GM18909 (cell line): ENCODE data around the gene PLXNC1.

Experiments used
- ATAC-seq: cut with Tn5 transposase; IDR thresholded peaks from one replicate; pipeline ENCODE4 v1.9.1; 2021; ENCODE audit warnings: mild to moderate bottlenecking; ENCODE audit not compliant: unreplicated experiment, poor library complexity

The PLXNC1 gene

GRCh38 chr12:94200069-94200468 is 51.7 kb downstream of the PLXNC1 start:
- ATAC-seq, result no peak

GRCh38 chr12:94200695-94201094 is 52.3 kb downstream of the PLXNC1 start:
- no peak for ATAC-seq

DNA sequence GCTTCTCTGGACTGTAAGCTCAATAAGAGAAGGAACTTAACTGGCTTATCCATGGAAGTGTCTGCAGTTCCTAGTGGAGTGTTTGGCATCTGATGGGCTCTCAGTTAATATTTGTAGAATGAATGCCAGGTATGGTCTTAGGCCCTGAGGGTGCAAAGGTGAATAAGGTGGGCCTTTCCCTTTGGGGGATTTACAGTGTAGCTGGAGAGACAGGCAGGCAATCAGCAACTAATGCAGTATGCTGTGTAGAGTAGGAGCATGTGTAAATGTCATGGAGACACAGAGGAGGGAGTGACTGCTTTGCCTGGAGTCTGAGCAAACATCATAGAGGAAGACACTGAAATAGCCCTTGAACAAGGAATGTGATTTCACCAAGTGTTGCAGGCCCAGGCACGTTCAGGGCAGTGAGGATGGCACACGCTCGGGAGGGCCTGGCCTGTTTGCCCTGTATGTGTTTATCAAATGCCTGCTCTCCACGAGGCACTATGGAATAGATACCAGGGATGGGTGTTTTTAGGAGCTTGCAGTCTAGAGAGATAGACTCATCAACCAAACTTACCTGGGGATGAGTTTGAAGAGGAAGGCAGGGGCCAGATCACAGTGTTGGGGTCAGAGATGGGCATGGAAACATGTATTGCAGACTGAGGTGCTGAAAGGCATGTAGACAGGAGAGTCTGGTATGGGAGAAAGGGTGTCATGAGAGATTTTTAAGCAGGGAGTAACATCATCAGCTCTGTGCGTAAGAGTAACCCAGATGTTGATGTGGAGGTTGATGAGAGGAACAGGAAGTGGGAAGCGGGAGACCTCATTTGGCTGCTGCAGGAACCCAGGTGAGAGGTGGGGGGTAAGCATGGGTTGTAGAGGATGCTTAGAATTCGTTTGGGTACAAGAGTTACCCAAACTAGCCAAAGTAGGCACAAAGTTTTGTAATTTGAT is 54.1 kb downstream of the PLXNC1 start:
- no peak for ATAC-seq

DNA sequence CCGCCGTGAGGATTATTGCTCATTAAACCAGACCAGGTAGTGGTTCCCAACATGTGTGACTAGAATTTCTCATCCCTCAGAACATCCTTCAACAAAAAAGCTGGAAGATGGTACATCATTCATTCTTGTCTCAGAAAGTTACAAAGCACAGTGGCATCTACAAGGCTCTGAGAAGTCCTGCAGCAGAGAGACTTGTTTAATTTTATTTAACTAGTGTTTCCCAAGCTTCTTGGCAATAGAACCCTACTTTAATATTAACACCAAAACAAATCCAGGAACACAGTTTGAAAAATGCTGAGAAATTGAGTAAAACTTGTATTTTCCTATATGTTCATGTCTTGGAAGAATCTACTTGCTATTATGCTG is 54.8 kb downstream of the PLXNC1 start:
- no peak for ATAC-seq

DNA sequence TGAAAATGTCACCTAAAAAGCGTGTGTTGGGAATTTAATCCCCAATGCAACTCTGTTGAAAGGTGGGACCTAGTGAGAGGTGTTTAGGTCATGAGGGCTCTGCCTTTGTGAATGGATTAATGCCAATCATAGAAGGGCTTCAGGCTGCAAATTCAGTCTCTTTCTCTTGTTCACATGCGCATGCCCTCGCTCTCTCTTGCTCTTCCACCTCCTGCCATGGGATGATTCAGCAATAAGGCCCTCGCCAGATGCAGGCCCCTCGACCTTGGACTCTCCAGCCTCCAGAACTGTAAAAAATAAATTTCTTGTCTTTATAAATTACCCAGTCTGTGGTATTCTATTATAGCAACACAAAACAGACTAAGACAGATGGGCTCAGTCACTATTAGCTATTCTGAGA is 55.4 kb downstream of the PLXNC1 start:
- no peak for ATAC-seq

DNA sequence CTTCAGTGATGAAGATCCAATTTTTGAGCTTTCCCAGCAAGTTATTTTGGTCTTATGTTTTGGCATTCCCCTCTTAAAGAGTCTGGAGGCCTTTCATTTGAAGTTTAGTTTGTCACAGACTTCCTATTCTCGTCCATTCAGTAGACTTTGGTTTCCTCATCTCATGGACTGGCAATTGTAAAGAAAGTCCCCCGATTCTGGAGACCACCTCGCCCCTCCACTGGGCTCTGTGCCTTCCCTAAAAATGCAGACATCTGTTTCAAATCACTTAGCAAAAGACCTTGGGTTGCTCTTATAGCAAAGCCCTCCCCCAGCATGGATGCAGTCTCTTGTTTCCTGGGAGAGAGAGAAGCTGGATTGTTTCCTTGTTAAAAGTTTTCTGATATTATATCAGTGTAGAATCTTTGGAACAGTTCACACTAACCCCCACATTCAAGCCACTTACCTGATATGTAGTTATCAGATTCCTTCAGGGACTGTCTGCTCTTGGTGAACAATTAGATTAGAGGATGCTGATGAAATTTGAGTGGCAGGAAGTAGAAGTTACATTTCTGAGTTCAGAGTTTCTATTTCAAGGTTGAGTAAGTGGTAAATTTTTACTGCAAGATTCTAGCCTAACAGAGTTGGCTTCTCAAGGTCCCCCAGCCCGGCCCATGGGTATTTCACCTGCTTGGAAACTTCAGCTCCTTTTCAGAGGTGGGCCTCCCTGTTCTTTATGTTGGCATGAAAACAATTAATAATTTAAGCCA is 56.3 kb downstream of the PLXNC1 start:
- ATAC-seq, result peak; percentile 30

DNA sequence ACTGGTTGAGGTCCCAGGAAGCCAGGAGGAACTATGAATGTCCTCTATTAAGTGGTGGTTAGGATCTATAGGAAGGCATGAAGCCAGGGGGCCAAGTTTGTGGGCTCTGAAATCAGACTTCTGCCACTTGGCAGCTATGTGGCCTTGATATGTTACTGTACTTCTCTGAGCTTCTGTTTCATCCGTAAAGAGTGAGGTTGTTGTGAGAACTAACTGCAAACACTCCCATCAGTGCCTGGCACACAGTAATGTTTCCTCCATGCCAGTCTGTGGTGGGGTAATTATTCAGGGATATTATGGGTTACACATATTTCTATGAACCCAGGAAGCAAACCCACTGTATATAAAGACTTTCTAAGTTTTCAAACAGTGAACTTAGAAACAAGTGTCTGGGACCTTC is 57.4 kb downstream of the PLXNC1 start:
- ATAC-seq, result no peak

DNA sequence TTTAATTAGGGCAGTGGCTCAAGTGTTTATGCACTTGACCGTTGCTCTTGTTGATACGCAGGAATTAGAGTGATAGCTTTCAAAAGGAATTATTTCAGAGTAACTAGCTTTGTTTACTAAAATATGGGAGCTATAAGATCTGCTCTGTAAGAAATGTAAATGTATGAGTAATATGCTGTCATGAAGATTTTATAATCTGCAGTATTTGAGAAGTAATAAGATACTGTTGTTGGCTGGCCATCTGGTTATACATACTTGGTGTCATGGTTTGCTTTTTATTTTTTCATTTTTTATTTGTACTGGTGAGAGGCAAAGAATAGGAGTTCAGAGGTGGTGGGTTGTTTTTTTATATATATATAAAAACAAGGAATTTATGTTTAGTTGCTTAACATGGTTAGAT is 58.5 kb downstream of the PLXNC1 start:
- no peak for ATAC-seq

DNA sequence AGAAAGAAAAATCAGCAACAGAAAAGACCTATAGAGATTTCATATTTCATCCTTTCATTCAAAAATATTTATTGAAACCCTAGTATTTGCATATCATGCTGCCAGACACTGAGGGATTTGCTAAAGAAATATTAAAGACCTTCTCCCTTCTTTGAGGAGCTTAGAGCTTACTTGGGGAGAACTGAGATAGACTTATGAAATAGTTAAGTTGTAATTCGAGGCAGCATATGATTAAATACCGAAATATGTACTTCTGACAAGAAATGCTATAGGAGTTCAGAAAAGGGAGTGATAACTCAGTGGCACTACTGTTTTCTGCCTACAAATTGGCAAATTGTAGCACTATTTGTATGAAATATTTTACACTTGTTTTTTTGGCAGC is 59.1 kb downstream of the PLXNC1 start:
- no peak for ATAC-seq

GRCh38 chr12:94207849-94208621 is 59.7 kb downstream of the PLXNC1 start:
- ATAC-seq, result peak; percentile 83

- peak; percentile 59 for ATAC-seq
These were observed 60.2 kb downstream of the PLXNC1 start for GRCh38 chr12:94208622-94208966.

- no peak for ATAC-seq
These were observed 60.9 kb downstream of the PLXNC1 start for GRCh38 chr12:94209240-94209639.

DNA sequence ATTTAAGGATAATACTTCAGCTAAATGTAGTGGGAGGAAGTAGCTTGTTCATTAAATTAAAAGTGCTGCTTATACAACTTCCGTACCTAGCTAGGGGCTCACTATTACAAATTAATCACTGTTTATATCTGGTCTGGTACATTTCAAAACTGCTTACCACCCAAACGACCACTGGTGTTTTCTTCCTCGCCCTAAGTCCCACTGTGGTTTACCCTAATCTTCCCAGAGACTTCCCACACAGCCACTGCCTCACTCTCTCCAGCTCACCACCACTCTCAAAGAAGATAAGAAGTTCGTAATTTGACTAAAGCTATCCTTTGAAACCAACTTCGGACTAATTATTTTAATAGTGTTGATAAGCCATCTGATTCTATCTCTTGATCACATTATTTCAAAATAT is 62.6 kb downstream of the PLXNC1 start:
- ATAC-seq, result no peak

- no peak for ATAC-seq
These were observed 69.9 kb downstream of the PLXNC1 start for GRCh38 chr12:94218233-94218632.

DNA sequence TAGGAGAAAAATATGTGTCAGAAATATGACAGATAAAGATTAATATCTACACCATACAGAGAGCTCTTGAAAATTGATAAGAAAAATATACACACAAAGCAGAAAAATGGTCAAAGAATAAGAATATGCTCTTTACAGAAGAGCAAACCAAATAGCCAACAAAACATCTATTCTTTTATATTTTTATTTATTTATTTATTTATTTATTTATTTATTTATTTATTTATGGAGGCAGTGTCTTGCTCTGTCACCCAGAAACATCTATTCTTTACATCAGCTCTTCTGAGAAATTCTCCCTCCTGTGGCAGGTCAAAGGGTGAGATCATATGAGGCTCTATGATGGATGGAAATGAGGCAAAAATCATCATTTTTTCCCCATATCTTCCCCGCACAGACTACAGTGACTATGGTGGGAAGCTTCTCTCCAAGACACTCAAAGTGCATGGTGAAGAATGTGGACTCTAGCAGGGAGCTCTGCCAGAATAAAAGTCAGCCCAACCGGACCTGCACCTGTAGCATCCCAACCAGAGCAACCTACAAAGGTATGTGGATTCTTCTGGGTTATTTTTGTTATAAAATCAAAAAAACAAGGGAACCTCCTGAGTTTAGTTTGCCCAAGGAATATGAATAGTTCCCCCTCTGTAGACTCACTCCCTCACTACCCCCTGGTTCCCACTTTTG is 71.4 kb downstream of the PLXNC1 start:
- no peak for ATAC-seq

DNA sequence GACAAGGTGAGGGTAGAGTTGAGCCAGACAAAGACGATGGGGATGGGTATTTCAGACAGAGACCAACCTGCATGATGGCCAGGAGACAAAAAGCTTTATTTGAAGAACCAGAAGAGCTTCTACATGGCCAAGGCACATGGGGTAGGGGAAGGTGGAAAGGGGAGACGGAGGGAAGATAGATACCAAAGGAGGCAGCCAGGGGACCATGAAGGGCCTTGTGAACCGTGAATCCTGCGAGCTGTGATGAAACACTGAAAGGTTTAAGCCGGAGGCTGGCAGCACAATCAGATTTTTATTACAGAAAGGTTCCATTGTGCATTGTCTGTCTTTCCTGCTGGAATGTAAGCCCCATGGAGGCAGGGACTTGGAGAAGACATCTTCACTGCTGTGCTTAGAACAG is 72.4 kb downstream of the PLXNC1 start:
- no peak for ATAC-seq

GRCh38 chr12:94222351-94223084 is 74.1 kb downstream of the PLXNC1 start:
- no peak for ATAC-seq

DNA sequence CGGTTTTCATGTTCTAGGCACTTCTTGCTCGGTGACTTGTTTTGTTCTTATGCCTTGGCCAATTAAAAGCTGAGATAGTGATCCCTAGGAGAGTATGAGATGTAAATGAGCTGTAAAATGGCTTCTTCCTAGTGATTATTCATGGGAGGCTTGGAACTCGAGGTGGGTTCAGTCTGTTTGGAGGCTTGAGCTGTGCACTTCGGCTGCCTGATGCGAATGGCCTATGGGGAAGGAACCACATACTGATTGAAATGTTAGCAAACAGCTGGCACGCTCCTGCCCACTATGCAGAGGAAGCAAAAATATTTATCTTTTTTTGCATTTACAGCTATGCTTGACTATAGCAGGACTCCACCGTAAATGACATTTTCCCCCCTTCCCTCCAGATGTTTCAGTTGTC is 75.5 kb downstream of the PLXNC1 start:
- no peak for ATAC-seq

DNA sequence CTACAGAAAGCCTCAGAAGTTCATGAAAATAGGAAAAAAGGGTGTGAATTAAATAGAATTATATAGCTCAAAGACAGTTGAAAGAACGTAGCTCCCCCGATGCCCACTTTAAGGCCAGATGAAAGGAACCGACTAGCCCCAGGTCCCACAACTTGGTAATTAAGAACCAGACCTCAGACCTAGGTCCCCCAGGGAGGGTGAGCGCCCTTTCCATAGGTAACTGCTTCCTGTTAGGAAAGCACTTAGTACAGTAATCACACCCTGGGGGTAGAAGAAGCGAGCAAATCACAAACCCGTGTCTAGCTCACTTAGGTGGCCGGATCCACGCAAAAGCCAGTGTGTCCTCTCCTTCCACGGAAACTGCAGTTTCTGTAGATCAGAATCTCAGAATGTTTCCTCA is 77.1 kb downstream of the PLXNC1 start:
- no peak for ATAC-seq
